ES-I3 (cell line): ENCODE data around the gene OR2B3.
"Not testable (repeated sequence)": the region's sequence is repeated elsewhere in the genome, so short reads cannot be mapped to it uniquely, and the experiment has no call there.

Experiments
- H3K36me3 ChIP-seq: 2 replicates; pipeline ENCODE4 v1.6.1; 2013; ENCODE audit warnings: mild to moderate bottlenecking, low read length, control low read depth, moderate library complexity; ENCODE audit not compliant: insufficient read depth
- H3K4me1 ChIP-seq: 2 replicates; pipeline ENCODE4 v1.6.1; 2013; ENCODE audit warnings: mild to moderate bottlenecking, control low read depth, low read length; ENCODE audit not compliant: insufficient read depth
- H3K9ac ChIP-seq: 2 replicates; pipeline ENCODE4 v1.6.1; 2013; ENCODE audit warnings: low read depth, mild to moderate bottlenecking, low read length, moderate library complexity
- H3K9me3 ChIP-seq: 2 replicates; pipeline ENCODE4 v1.6.1; 2013; ENCODE audit warnings: mild to moderate bottlenecking, low read length, moderate library complexity; ENCODE audit not compliant: control insufficient read depth, insufficient read depth

OR2B3 gene, protein sequence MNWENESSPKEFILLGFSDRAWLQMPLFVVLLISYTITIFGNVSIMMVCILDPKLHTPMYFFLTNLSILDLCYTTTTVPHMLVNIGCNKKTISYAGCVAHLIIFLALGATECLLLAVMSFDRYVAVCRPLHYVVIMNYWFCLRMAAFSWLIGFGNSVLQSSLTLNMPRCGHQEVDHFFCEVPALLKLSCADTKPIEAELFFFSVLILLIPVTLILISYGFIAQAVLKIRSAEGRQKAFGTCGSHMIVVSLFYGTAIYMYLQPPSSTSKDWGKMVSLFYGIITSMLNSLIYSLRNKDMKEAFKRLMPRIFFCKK

DNA sequence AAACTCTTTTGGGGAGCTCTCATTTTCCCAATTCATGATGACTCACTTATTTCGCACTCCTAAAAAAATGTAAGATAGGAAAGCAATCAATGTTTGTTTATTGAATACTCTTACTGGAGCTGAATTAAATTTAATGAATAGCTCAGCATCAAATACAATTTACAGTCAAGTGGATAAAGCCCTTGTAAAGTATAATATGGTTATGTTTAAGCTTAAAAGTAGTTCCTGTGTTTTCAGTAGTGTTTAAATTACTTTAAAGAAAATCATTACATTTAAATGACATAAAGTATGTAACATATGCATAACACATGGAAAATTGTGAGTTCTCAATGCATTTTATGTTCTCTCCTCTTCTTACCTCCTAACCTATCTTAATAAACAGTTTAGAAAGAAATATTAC is at the start of gene OR2B3:
Gene OR2B3 (minus strand): TSS at position 101 of the 400 bp plus-strand sequence. CDS start 65 bp downstream, at position 36.
- no peaks in the 10 kb centered on the region for H3K4me1 ChIP-seq
- H3K9ac ChIP-seq: no peak within 1 kb of the TSS
- no peaks in the 10 kb centered on the region for H3K36me3 ChIP-seq
- H3K9me3 ChIP-seq: no peaks in the 10 kb centered on the region

DNA sequence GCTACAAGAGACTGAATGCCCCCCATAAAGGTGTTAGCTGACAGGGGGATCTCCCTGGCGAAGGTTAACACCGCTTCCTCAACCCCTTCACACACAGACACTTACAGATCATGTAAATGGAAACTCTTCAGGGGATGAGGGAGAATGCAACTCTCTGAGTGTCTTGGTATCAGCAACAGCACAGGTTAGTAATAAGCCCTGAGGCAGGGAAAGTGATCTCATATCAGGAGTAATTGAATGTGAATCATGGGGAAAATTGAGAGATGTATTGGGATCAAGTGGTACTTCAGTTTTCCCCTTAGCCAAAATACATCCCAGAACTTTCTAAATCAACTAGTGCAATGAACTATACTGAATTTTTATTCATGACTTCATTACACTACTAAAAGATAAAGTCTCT is 44.6 kb upstream of the OR2B3 start:
- Histone ChIP-seq H3K9ac (no peak overlapping the region), H3K9me3 (no peaks in the 10 kb centered on the region), H3K4me1 (no peaks in the 10 kb centered on the region), H3K36me3 (no peaks in the 10 kb centered on the region)

DNA sequence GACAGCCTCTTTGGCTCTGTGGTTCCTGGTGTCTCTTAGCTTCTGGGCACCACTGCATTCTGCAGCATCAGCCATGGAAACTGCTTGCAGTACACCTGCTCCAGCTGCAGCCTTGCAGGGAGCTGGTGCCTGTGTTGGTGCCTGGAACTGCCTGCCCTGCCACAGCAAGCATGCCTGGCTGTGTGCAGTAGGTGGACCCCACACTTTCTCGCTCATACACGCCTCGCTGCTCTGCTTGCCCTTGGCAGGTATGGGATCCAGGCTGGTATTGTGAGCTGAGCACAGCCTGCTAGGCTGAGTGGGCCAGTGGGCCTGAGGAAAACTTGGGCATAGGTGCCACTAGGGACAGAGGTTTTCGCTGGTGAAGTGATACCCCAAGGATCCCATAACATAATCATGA is 43.5 kb upstream of the OR2B3 start:
- Histone ChIP-seq H3K36me3 (no peaks in the 10 kb centered on the region), H3K9me3 (no peaks in the 10 kb centered on the region), H3K4me1 (no peaks in the 10 kb centered on the region), H3K9ac (no peak overlapping the region)

DNA sequence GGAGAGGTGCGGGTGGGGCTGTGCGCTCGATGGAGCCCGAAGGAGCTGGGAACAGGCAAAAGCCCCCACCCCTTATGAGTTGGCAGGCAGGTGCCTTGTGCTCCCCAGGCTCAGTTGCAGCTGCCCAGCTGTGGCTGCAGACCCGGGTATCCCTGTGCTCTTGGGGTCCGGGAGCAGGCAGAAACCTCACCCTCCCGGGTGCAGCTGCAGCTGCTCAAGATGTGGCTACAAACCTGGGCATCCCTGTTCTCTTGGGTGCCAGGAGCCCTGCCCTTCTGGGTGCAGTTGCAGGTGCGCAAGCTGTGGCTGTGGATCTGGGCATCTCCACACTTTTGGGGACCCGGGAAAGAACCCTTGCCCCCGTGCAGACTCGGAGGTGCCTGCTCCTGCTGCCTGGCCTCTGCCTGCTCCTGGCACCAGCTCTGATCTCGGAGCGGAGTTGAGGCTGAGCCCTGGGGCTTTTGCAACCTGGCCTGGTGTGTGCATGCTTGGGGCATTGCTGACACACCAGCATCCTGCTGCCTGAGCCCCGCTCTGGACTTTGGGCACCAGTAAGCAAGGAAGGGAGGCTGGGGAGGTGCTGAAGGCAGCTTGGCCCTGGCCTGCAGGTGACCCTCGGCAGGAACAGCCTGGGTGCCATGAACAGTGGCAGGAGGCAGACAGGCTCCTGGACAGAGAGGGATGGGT is 42.4 kb upstream of the OR2B3 start:
- Histone ChIP-seq H3K36me3 (no peaks in the 10 kb centered on the region), H3K4me1 (no peaks in the 10 kb centered on the region), H3K9me3 (no peaks in the 10 kb centered on the region), H3K9ac (no peak overlapping the region)

DNA sequence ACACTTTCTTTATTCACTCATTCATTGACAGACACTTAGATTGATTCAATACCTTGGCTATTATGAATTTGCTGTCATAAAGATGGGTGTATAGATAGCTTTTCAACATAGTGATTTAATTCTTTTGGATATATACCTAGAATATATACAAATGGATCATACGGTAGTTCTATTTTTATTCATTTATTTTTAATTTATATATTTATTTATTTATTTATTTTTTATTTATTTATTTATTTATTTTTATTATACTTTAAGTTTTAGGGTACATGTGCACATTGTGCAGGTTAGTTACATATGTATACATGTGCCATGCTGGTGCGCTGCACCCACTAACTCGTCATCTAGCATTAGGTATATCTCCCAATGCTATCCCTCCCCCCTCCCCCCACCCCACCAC is 27.9 kb upstream of the OR2B3 start:
- H3K9me3 ChIP-seq, H3K36me3 ChIP-seq, H3K9ac ChIP-seq, H3K4me1 ChIP-seq: not testable (repeated sequence)

DNA sequence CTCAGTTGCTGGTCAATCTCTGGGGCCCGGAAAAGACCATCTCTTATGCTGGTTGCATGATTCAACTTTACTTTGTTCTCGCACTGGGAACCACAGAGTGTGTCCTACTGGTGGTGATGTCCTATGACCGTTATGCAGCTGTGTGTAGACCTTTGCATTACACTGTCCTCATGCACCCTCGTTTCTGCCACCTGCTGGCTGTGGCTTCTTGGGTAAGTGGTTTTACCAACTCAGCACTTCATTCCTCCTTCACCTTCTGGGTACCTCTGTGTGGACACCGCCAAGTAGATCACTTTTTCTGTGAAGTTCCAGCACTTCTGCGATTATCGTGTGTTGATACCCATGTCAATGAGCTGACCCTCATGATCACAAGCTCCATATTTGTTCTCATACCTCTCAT is 25.0 kb upstream of the OR2B3 start:
- no peak overlapping the region for H3K9ac ChIP-seq
- H3K4me1 ChIP-seq: no peaks in the 10 kb centered on the region
- no peaks in the 10 kb centered on the region for H3K9me3 ChIP-seq
- H3K36me3 ChIP-seq: no peaks in the 10 kb centered on the region

DNA sequence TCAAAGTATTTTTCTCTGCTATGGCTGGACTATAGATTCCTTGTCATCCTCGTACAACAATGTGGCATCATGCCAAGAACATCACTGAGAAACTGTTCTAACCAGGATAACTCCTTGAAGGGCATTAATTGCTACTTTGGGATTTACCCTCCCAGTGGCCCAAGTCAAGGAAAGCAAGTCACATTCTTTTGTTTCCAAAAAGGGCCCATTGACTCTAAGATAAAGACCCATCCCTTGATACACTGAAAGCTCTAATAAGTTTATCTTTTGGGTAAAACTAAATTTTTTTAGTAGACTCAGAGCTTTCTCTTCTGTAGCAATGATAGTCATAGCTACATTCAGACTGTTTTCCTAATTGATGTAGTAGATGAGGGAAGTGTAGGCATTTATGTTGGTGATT is 20.6 kb upstream of the OR2B3 start, which contains the start of gene OR2J3:
Gene OR2J3 (plus strand): TSS at position 301 of the 400 bp plus-strand sequence. CDS start 3,833 bp downstream, outside the sequence.
- H3K9me3 ChIP-seq: no peaks in the 10 kb centered on the region
- H3K4me1 ChIP-seq: no peaks in the 10 kb centered on the region
- no peak within 1 kb of the TSS for H3K9ac ChIP-seq
- no peaks in the 10 kb centered on the region for H3K36me3 ChIP-seq

DNA sequence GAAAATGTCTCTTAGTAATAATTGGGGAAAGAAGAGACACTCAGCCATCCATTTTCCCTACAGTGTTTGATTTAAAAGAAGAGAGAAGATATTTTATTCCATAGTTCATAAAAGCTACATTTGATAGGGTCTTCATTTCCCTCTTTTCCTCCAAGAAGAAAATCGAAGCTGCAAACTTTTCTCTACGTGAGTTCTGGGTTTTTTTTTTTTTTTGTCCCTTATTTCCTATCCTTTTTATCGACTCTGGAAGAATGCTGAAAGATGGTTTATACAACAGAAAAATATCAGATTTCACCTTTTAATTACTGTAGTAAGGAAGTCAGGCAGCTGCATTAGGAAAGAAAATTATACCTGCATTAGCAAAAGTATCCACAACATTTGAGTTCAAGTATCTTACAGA is 12.1 kb upstream of the OR2B3 start, which contains the start of gene OR2J1:
Gene OR2J1 (plus strand): TSS at position 301 of the 400 bp plus-strand sequence. CDS start 1,453 bp downstream, outside the sequence.
- H3K9ac ChIP-seq: no peak within 1 kb of the TSS
- H3K36me3 ChIP-seq: no peaks in the 10 kb centered on the region
- no peaks in the 10 kb centered on the region for H3K9me3 ChIP-seq
- H3K4me1 ChIP-seq: no peaks in the 10 kb centered on the region; the same call in 1 of the 2 replicates

DNA sequence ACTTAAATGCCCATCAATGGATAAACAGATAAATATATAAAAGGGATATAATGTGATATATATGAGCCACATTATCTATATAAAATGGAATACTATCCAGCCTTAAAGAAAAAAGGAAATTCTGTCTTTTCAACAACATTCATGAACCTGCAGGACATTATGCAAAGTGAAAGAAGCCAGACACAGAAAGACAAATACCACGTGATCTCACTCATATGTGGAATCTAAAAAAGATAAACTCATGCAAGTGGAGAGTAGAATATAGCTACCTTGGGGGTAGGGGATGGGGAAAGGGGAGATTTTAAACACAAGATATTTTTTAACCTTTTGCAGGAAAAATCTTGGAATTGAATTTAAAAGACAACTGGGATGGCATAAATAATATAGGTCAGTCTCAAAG is 10.7 kb upstream of the OR2B3 start:
- no peaks in the 10 kb centered on the region for H3K9me3 ChIP-seq
- no peaks in the 10 kb centered on the region for H3K36me3 ChIP-seq
- H3K9ac ChIP-seq: no peak overlapping the region
- no peaks in the 10 kb centered on the region; the same call in 1 of the 2 replicates for H3K4me1 ChIP-seq

DNA sequence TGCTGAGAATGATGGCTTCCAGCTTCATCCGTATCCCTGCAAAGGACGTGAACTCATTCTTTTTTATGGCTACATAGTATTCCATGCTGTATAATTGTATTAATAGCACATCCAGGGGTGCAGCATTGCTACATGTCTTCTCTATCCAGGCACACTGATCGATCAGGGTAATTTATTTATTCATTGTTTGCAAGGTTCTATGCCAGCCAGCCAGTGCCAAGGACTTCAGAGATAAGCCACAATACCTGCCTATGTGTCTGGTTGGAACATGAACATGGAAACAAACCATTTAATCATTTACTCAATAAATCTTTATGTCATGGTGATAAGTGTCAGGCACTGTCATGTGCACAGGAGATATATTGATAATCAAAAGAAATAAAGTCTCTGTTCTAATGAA is 5.8 kb upstream of the OR2B3 start:
- no peaks in the 10 kb centered on the region for H3K36me3 ChIP-seq
- no peak overlapping the region for H3K9ac ChIP-seq
- H3K9me3 ChIP-seq: no peaks in the 10 kb centered on the region
- H3K4me1 ChIP-seq: no peaks in the 10 kb centered on the region; the same call in 1 of the 2 replicates

DNA sequence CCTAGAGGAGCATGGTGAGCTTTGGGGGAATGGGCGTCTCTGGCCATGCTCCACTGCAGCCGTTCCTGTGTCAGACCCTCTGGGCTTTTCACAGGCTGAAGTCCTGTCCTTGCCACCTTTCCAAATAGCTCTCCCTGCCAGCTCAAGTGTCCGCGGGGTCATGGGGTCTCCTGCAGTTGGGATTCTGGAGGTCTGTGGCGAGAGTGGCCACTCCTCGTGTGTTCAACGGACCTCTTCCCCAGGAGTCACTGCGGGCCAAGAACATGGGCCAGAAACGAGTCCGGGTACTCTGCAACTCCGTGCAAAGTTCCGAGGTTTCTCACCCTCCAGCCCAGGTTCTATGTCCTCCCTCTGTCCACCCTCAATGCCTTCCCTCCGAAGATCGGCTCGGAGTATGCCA is 4.7 kb downstream of the OR2B3 start:
- H3K9me3 ChIP-seq: no peaks in the 10 kb centered on the region
- no peaks in the 10 kb centered on the region for H3K4me1 ChIP-seq
- H3K36me3 ChIP-seq: no peaks in the 10 kb centered on the region
- no peak overlapping the region for H3K9ac ChIP-seq

DNA sequence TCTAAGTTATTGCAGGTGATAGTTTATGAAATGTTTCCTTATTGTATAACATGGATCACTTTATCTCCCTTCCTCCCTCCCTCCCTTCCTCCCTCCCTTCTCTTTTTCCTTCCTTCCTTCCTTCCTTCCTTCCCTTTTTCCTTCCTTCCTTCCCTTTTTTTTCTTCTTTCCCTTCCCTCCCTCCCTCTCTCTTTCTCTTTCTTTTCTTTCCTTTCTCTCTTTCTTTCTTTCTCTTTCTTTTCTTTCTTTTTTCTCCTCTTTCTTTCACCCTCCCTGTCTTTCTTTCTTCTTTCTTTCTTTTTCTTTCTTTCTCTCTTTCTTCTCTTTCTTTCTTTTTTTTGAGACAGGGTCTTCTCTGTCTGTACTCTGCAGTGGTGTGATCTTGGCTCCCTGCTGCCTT is 5.8 kb downstream of the OR2B3 start:
- no peaks in the 10 kb centered on the region for H3K9me3 ChIP-seq
- no peaks in the 10 kb centered on the region for H3K36me3 ChIP-seq
- no peaks in the 10 kb centered on the region for H3K4me1 ChIP-seq
- H3K9ac ChIP-seq: no peak overlapping the region

DNA sequence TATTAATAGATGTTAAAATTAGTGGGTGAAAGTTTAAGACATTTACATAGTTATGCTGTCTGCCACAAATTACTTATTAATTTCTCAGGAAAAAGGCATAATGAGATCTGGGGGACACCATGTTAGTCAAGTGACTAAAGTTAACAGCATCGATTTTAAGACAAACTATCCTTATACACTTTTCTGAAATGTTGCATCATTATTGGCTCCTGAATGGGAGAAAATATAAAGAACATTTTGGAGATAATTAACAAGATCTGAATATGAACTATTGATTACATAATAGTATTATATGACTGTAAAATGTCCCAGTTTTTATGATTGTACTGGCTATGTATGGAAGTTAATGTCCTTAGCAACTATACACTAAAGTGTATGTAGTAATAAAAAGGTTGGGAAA is 7.9 kb downstream of the OR2B3 start:
- Histone ChIP-seq H3K9ac (no peak overlapping the region), H3K36me3 (no peaks in the 10 kb centered on the region), H3K9me3 (no peaks in the 10 kb centered on the region), H3K4me1 (no peaks in the 10 kb centered on the region)

DNA sequence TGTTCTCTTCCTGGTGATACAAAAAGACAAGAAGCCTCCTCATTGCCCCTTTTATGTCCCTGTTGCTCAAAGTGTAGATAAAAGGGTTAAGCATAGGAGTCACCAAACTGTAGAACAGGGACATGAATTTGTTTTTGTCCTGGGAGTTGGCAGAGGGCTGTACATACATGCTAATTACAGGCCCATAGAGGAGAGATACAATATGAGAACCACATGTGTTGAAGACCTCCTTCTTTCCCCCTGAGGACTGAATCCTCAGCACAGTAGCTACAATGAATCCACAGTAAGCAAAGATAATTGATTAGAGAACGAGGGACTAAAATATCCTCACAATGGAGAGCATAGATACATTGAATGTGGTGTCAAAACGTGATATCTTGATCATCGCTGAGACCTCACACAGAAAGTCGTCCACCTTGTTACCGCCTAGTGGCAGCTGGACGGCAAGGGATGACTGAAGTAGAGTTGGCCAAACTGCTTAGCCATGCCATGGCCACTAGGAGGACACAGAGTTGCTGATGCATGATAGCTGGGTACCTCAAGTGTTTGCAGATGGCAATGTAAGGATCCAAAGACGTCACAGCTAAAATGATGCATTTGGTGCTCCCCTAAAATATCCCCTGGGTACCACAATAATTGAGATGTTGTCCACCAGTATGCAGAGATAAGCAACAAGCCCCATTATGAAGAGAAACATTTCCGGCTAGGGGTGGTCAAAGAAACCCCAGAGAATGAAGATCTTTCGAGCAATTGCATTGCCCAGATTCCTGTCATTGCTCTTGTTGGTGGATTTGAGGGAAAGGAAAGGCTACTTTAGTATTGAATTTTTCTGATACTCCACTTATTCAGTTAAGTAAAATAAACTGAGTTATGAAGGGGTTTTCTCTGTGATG is 15.0 kb downstream of the OR2B3 start:
- Histone ChIP-seq H3K4me1 (no peaks in the 10 kb centered on the region), H3K36me3 (no peaks in the 10 kb centered on the region), H3K9me3 (no peaks in the 10 kb centered on the region), H3K9ac (no peak overlapping the region)
